ENCODE data around the gene HOXB2. TPM values are rescaled to one million over a fixed set of nuclear protein-coding genes. Genes with fewer than 3 reads are reported as not detected.

The HOXB2 gene
- total RNA-seq, 3 donors from 2014 or later (not counting 1 experiment from before 2014, with no cell fraction given) = 21.6 to 30.5 (median 24.7) TPM

GRCh38 chr17:48582750-48583069 lies 37.8 kb upstream of the HOXB2 start:
- H3K4me3 Mint-ChIP-seq = peak overlapping the region; percentile 85
- intact Hi-C loops (cut with micrococcal nuclease) = no loop called here
- H3K36me3 Mint-ChIP-seq = no peaks in the 10 kb centered on the region
- Histone ChIP-seq H3K4me3 (ENCODE audit: low read length) (no peak overlapping the region), H3K27me3 (ENCODE audit: control insufficient read depth, insufficient read depth, low read length) (peaks cover 55% of the 10 kb centered on the region), H3K9me3 (ENCODE audit: control insufficient read depth, insufficient read depth, low read length) (no peaks in the 10 kb centered on the region), H3K4me1 (ENCODE audit: control insufficient read depth, insufficient read depth, low read length) (peaks cover 42% of the 10 kb centered on the region), H3K36me3 (ENCODE audit: control insufficient read depth, insufficient read depth, low read length) (no peaks in the 10 kb centered on the region), H3K27ac (ENCODE audit: low read length) (no peak overlapping the region)
- ATAC-seq = no peak
- DNase-seq = no peak
- H3K27me3 Mint-ChIP-seq (ENCODE audit: low read depth in 2 of 2) = peaks cover 62 to 78% of the 10 kb centered on the region in 2 donors
- H3K9me3 Mint-ChIP-seq = no peaks in the 10 kb centered on the region
- 58% methylated on average over 3 of the region's 7 CpGs for WGBS (ENCODE audit: insufficient coverage)
- peaks cover 50 to 68% of the 10 kb centered on the region in 2 donors for H3K4me1 Mint-ChIP-seq
- no peak for TF ChIP-seq CTCF (IDR thresholded peaks at IDR 0.05)
- peak overlapping the region in 1 of 2 donors; percentile 78 for H3K27ac Mint-ChIP-seq

- intact Hi-C loops (cut with micrococcal nuclease) = no loop called here
- Mint-ChIP-seq H3K4me1 (peaks cover 33 to 66% of the 10 kb centered on the region in 2 donors), H3K9me3 (no peaks in the 10 kb centered on the region), H3K4me3 (peak overlapping the region; percentile 97), H3K27me3 (ENCODE audit: low read depth in 2 of 2) (peaks cover 38 to 55% of the 10 kb centered on the region in 2 donors), H3K36me3 (no peaks in the 10 kb centered on the region), H3K27ac (no peak overlapping the region)
- no peak for DNase-seq
- Histone ChIP-seq H3K36me3 (ENCODE audit: control insufficient read depth, insufficient read depth, low read length) (no peaks in the 10 kb centered on the region), H3K9me3 (ENCODE audit: control insufficient read depth, insufficient read depth, low read length) (no peaks in the 10 kb centered on the region), H3K27me3 (ENCODE audit: control insufficient read depth, insufficient read depth, low read length) (peaks cover 36% of the 10 kb centered on the region), H3K4me3 (ENCODE audit: low read length) (no peak overlapping the region), H3K4me1 (ENCODE audit: control insufficient read depth, insufficient read depth, low read length) (peaks cover 49% of the 10 kb centered on the region), H3K27ac (ENCODE audit: low read length) (no peak overlapping the region)
- no peak for TF ChIP-seq CTCF (IDR thresholded peaks at IDR 0.05)
- ATAC-seq = no peak
- 49% methylated on average over 24 of the region's 26 CpGs for WGBS (ENCODE audit: insufficient coverage)
Measured at GRCh38 chr17:48579760-48580554, 35.0 kb upstream of the HOXB2 start.

GRCh38 chr17:48579471-48579759 lies 34.5 kb upstream of the HOXB2 start:
- Histone ChIP-seq H3K27ac (ENCODE audit: low read length) (no peak overlapping the region), H3K9me3 (ENCODE audit: control insufficient read depth, insufficient read depth, low read length) (no peaks in the 10 kb centered on the region), H3K27me3 (ENCODE audit: control insufficient read depth, insufficient read depth, low read length) (peaks cover 36% of the 10 kb centered on the region), H3K36me3 (ENCODE audit: control insufficient read depth, insufficient read depth, low read length) (no peaks in the 10 kb centered on the region), H3K4me1 (ENCODE audit: control insufficient read depth, insufficient read depth, low read length) (peaks cover 47% of the 10 kb centered on the region), H3K4me3 (ENCODE audit: low read length) (no peak overlapping the region)
- ATAC-seq = no peak
- TF ChIP-seq CTCF (IDR thresholded peaks at IDR 0.05) = no peak
- no peaks in the 10 kb centered on the region for H3K36me3 Mint-ChIP-seq
- 51% methylated on average over 3 of the region's 7 CpGs for whole genome bisulfite sequencing (ENCODE audit: insufficient coverage)
- peak overlapping the region; percentile 86 to 89 for H3K27ac Mint-ChIP-seq
- no peaks in the 10 kb centered on the region for H3K9me3 Mint-ChIP-seq
- H3K4me1 Mint-ChIP-seq = peaks cover 31 to 60% of the 10 kb centered on the region in 2 donors
- intact Hi-C loops (cut with micrococcal nuclease) = no loop called here
- peaks cover 38 to 53% of the 10 kb centered on the region in 2 donors for H3K27me3 Mint-ChIP-seq (ENCODE audit: low read depth in 2 of 2)
- peak overlapping the region; percentile 97 for H3K4me3 Mint-ChIP-seq
- DNase-seq = peak in 1 of 2 donors; percentile 16
